H1 (cell line): ENCODE measurements around the gene LYRM7. TPM values are rescaled to one million over a fixed set of nuclear protein-coding genes. Genes with fewer than 3 reads are reported as not detected.

Experiments used
- CTCF ChIA-PET: fragments of 300-600 bp; sonication (Branson Sonifier 250); formaldehyde crosslinking; loops from one replicate; lab custom pipeline; 2021; ENCODE audit not compliant: partially characterized antibody; lab: Charles Lee
- POLR2A ChIA-PET: fragments of 300-600 bp; sonication (Branson Sonifier 250); formaldehyde crosslinking; loops from one replicate; lab custom pipeline; 2021; ENCODE audit warnings: inconsistent platforms; ENCODE audit not compliant: partially characterized antibody; lab: Charles Lee
- DNase-seq, 2 experiments: peaks; one replicate each; pipeline versions ENCODE4 v3.0.0 to v3.0.0-alpha.2; 2010 to 2022; ENCODE audit warnings: low spot score in 2 of 2, low read depth in 1 of 2, mixed read lengths in 1 of 2
- FAIRE-seq: peaks from 2 replicates; lab custom pipeline; 2011; peaks lifted over from hg19 to GRCh38; lab: Jason Lieb, UNC
- H2AFZ ChIP-seq: 2 replicates; pipeline ENCODE4 v1.8.1; 2012; ENCODE audit warnings: low read length, inconsistent platforms
- H2AK5ac ChIP-seq: 2 replicates; pipeline ENCODE4 v1.6.1; 2013; ENCODE audit warnings: low read depth, low read length
- H2BK120ac ChIP-seq: replicated peaks from 2 replicates; pipeline ENCODE3; 2013; ENCODE audit warnings: low read depth, low read length, inconsistent platforms
- H2BK12ac ChIP-seq: 2 replicates; pipeline ENCODE4 v1.6.1; 2013; ENCODE audit warnings: low read depth, low read length
- H2BK15ac ChIP-seq: 2 replicates; pipeline ENCODE4 v1.6.1; 2013; ENCODE audit warnings: low read length
- H2BK20ac ChIP-seq: 2 replicates; pipeline ENCODE4 v1.6.1; 2013; ENCODE audit warnings: low read length
- H2BK5ac ChIP-seq: 2 replicates; pipeline ENCODE4 v1.6.1; 2013; ENCODE audit warnings: low read depth, low read length
- H3K14ac ChIP-seq: 2 replicates; pipeline ENCODE4 v1.6.1; 2013; ENCODE audit warnings: inconsistent platforms; ENCODE audit not compliant: insufficient read length
- H3K18ac ChIP-seq: 2 replicates; pipeline ENCODE4 v1.6.1; 2013; ENCODE audit warnings: low read length; ENCODE audit errors: extremely low read depth
- H3K23ac ChIP-seq: 2 replicates; pipeline ENCODE4 v1.6.1; 2013; ENCODE audit warnings: inconsistent platforms; ENCODE audit not compliant: insufficient read length
- H3K23me2 ChIP-seq: 2 replicates; pipeline ENCODE4 v1.6.1; 2013; ENCODE audit warnings: low read depth, low read length
- H3K27ac ChIP-seq: 2 replicates; pipeline ENCODE4 v1.6.1; 2011; ENCODE audit warnings: low read depth, low read length, inconsistent platforms
- H3K27me3 ChIP-seq, 4 experiments: replicated peaks in 1 of 4; 1 replicate in 1 of 4; 2 replicates in 3 of 4; pipeline versions ENCODE4 v1.6.1 to v1.8.1; 2011 to 2013; ENCODE audit warnings: low read length in 3 of 4, mild to moderate bottlenecking in 3 of 4, inconsistent platforms in 2 of 4, mixed read lengths in 2 of 4, moderate library complexity in 1 of 4; ENCODE audit not compliant: control insufficient read depth in 3 of 4, insufficient read depth in 3 of 4; ENCODE audit errors: extremely low read depth in 1 of 4
- H3K36me3 ChIP-seq, 4 experiments: 2 replicates each; pipeline versions ENCODE4 v1.6.1 to v1.8.1; 2011 to 2013; ENCODE audit warnings: mild to moderate bottlenecking in 4 of 4, low read length in 3 of 4, moderate library complexity in 2 of 4, control low read depth in 1 of 4, inconsistent platforms in 1 of 4; ENCODE audit not compliant: insufficient read depth in 4 of 4, control insufficient read depth in 2 of 4
- H3K4ac ChIP-seq: replicated peaks from 2 replicates; pipeline ENCODE3; 2013; ENCODE audit warnings: low read length, low read depth, mixed read lengths, inconsistent platforms; ENCODE audit not compliant: insufficient read length
- H3K4me1 ChIP-seq, 4 experiments: replicated peaks in 1 of 4; 1 replicate in 1 of 4; 2 replicates in 3 of 4; pipeline versions ENCODE4 v1.6.1 to v1.8.1; 2011 to 2013; ENCODE audit warnings: low read length in 3 of 4, inconsistent platforms in 2 of 4, mixed read lengths in 1 of 4; ENCODE audit not compliant: insufficient read depth in 4 of 4, control insufficient read depth in 3 of 4
- H3K4me2 ChIP-seq, 2 experiments: 2 replicates each; pipeline versions ENCODE4 v1.6.1 to v1.8.1; 2011 to 2013; ENCODE audit warnings: low read depth in 2 of 2, low read length in 2 of 2, control low read depth in 1 of 2, inconsistent platforms in 1 of 2, mild to moderate bottlenecking in 1 of 2; ENCODE audit not compliant: insufficient read depth in 1 of 2
- H3K4me3 ChIP-seq, 4 experiments: fragments of 200-600, 300-600 bp in 1 of 4; sonication (generic), shearing (Covaris generic), sonication (Bioruptor Twin) in 1 of 4; 2 replicates each; pipeline versions ENCODE4 v1.5.1 to v1.8.1; 2011 to 2016; ENCODE audit warnings: low read length in 4 of 4, low read depth in 3 of 4, control low read depth in 2 of 4, inconsistent platforms in 2 of 4, mild to moderate bottlenecking in 2 of 4, mixed read lengths in 1 of 4, moderate library complexity in 1 of 4; ENCODE audit not compliant: insufficient read depth in 2 of 4; ENCODE audit errors: extremely low read depth in 1 of 4
- H3K56ac ChIP-seq: replicated peaks from 2 replicates; pipeline ENCODE3; 2013; ENCODE audit warnings: low read depth, mild to moderate bottlenecking, mixed read lengths, low read length, inconsistent platforms; ENCODE audit not compliant: insufficient read length
- H3K79me1 ChIP-seq: 2 replicates; pipeline ENCODE4 v1.6.1; 2013; ENCODE audit warnings: low read depth, low read length, control low read depth
- H3K79me2 ChIP-seq, 2 experiments: 2 replicates each; pipeline versions ENCODE4 v1.6.1 to v1.8.1; 2012 to 2013; ENCODE audit warnings: low read length in 2 of 2, mild to moderate bottlenecking in 2 of 2, inconsistent platforms in 1 of 2; ENCODE audit not compliant: insufficient read depth in 2 of 2, control insufficient read depth in 1 of 2
- H3K9ac ChIP-seq, 4 experiments: replicated peaks in 1 of 4; 1 replicate in 1 of 4; 2 replicates in 3 of 4; pipeline versions ENCODE4 v1.6.1 to v1.8.1; 2011 to 2013; ENCODE audit warnings: low read depth in 3 of 4, low read length in 3 of 4, control low read depth in 2 of 4, mild to moderate bottlenecking in 2 of 4, moderate library complexity in 2 of 4, inconsistent platforms in 1 of 4; ENCODE audit errors: extremely low read depth in 1 of 4
- H3K9me3 ChIP-seq, 2 experiments: 2 replicates each; pipeline versions ENCODE4 v1.6.1 to v1.8.1; 2012 to 2013; ENCODE audit warnings: mild to moderate bottlenecking in 2 of 2, moderate library complexity in 2 of 2, control low read depth in 1 of 2, inconsistent platforms in 1 of 2, low read depth in 1 of 2, low read length in 1 of 2, mixed read lengths in 1 of 2; ENCODE audit not compliant: insufficient read depth in 2 of 2
- H4K20me1 ChIP-seq, 2 experiments: replicated peaks in 1 of 2; 2 replicates each; pipeline versions ENCODE3 to v1.8.1; 2011 to 2013; ENCODE audit warnings: inconsistent platforms in 2 of 2, low read length in 2 of 2, mild to moderate bottlenecking in 1 of 2; ENCODE audit not compliant: insufficient read depth in 2 of 2, control insufficient read depth in 1 of 2
- H4K5ac ChIP-seq: 2 replicates; pipeline ENCODE4 v1.6.1; 2013; ENCODE audit warnings: low read length, low read depth, mixed read lengths, inconsistent platforms; ENCODE audit not compliant: insufficient read length
- H4K8ac ChIP-seq: 2 replicates; pipeline ENCODE4 v1.8.0; 2013; ENCODE audit warnings: mild to moderate bottlenecking, moderate library complexity, low read length, inconsistent platforms; ENCODE audit not compliant: insufficient read depth; ENCODE audit errors: extremely low read depth
- H4K91ac ChIP-seq: replicated peaks from 2 replicates; pipeline ENCODE3; 2013; ENCODE audit warnings: low read length, mixed read lengths, inconsistent platforms; ENCODE audit not compliant: insufficient read length
- POLR2A ChIP-seq, 2 experiments: IDR thresholded peaks; 1 replicate in 1 of 2; 2 replicates in 1 of 2; pipeline ENCODE4 v1.6.1; 2011; ENCODE audit warnings: low read depth in 2 of 2, low read length in 2 of 2, mild to moderate bottlenecking in 2 of 2; ENCODE audit errors: control extremely low read depth in 1 of 2
- POU5F1 ChIP-seq: IDR thresholded peaks from 2 replicates; pipeline ENCODE4 v1.6.1; 2011; ENCODE audit warnings: low read depth, mild to moderate bottlenecking, low read length, moderate library complexity
- RFX5 ChIP-seq: IDR thresholded peaks from 2 replicates; pipeline ENCODE4 v1.6.1; 2011; ENCODE audit warnings: low read depth, low read length, improper control_type of control experiment, borderline replicate concordance
- SAP30 ChIP-seq: fragments of 300-600 bp; sonication (generic); IDR thresholded peaks from 2 replicates; pipeline ENCODE4 v1.7.1; 2012; ENCODE audit warnings: low read length, moderate library complexity, mild to moderate bottlenecking, inconsistent platforms; ENCODE audit not compliant: insufficient read depth, insufficient replicate concordance
- TCF12 ChIP-seq: IDR thresholded peaks from 2 replicates; pipeline ENCODE4 v1.6.1; 2011; ENCODE audit warnings: low read depth, mild to moderate bottlenecking, low read length
- WGBS, 2 experiments: shearing (Covaris generic) in 1 of 2; methylation state at CpG; one replicate each; pipeline versions ENCODE4 v1.1.6 to v1.1.7; 2013 to 2015; ENCODE audit warnings: low lambda C conversion rate in 2 of 2, mixed read lengths in 2 of 2, inconsistent platforms in 1 of 2, low coverage in 1 of 2, missing lambda C conversion rate in 1 of 2; ENCODE audit not compliant: insufficient replicate concordance in 2 of 2, insufficient coverage in 1 of 2, insufficient read length in 1 of 2; ENCODE audit errors: extremely low coverage in 1 of 2, missing lambda C conversion rate in 1 of 2; 5-methylcytosine and 5-hydroxymethylcytosine counted together
- polyA plus RNA-seq, 7 experiments: library from polyadenylated mRNA; depleted of rRNA in 3 of 7; stranded (reverse) in 5 of 7; unstranded in 2 of 7; fragments of >200 nt in 5 of 7; fragments of 200-250 nt in 2 of 7; gene quantifications; 1 replicate in 5 of 7; 2 replicates in 1 of 7; 4 replicates in 1 of 7; pipeline versions ENCODE4 v1.2.1 to v1.2.3, GENCODE V29; 2011 to 2013; ENCODE audit warnings: missing spikeins in 2 of 7, mixed read lengths in 2 of 7
- total RNA-seq: library from RNA; stranded (reverse); fragmentation: NEBNext Ultra II Directional; extraction: Animal tissue kit (Norgen Biotek cat#: 25700); gene quantifications from 2 replicates; pipeline ENCODE4 v1.2.1, GENCODE V29; 2021
- TF ChIP-seq, protein P1 (sequence below): IDR thresholded peaks from 2 replicates; pipeline ENCODE4 v1.6.1; 2012; ENCODE audit warnings: low read length, inconsistent platforms

Gene LYRM7
- total and polyA plus RNA-seq, 2 of the 8 experiments (the other 6 are each of a cell fraction or from before 2014, with no cell fraction given) = 1.9 to 12.6 TPM

DNA sequence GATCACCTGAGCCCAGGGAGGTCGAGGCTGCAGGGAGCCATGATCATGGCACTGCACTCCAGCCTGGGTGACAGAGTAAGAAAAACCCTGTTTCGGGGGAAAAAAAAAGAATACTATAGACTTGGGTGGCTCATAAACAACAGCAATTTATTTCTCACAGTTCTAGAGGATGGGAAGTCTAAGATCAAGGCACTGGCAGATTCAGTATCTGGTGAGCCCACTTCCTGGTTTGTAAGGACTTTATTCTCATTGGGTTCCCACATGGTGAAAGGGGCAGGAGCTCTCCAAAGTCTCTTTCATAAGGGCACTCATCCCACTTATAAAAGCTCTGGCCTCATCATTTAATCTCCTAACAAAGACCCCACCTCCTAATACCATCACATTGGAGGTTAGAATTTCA is 14.4 kb upstream of the LYRM7 start:
- Histone ChIP-seq H2BK20ac (no peak overlapping the region), H3K4ac (no peak overlapping the region), H3K14ac (no peak overlapping the region), H3K9ac (no peak overlapping the region), H2AFZ (no peak overlapping the region), H3K4me2 (no peak overlapping the region), H3K4me1 (peaks cover 0 to 2% (median 0%) of the 10 kb centered on the region in 4 experiments; a peak in 1 of 7 replicates), H2BK5ac (no peak overlapping the region), H3K56ac (no peak overlapping the region), H4K91ac (no peak overlapping the region), H3K27me3 (no peaks in the 10 kb centered on the region), H2BK120ac (no peak overlapping the region), H2BK12ac (no peak overlapping the region), H4K8ac (no peak overlapping the region), H3K36me3 (peaks cover 0 to 32% (median 24%) of the 10 kb centered on the region in 4 experiments; a peak in 6 of 8 replicates), H3K23ac (no peak overlapping the region), H3K27ac (no peak overlapping the region), H3K79me1 (no peaks in the 10 kb centered on the region), H3K23me2 (no peaks in the 10 kb centered on the region), H4K5ac (no peak overlapping the region), H4K20me1 (peaks cover 2 to 5% of the 10 kb centered on the region in 2 experiments), H3K9me3 (no peaks in the 10 kb centered on the region), H3K79me2 (peaks cover 0 to 7% of the 10 kb centered on the region in 2 experiments; a peak in 1 of 4 replicates), H3K4me3 (no peak overlapping the region), H3K18ac (no peak overlapping the region), H2AK5ac (no peak overlapping the region; the same call in 1 of the 2 replicates), H2BK15ac (no peak overlapping the region)
- ChIA-PET POLR2A (interaction anchor here (0.7 kb wide), 2 partner anchors 858 to 968 kb away, joined by 3 read pairs; no protein-coding TSS in a partner anchor), CTCF (no interaction called here)
- TF ChIP-seq RFX5 (no peak), POU5F1 (no peak), POLR2A (IDR thresholded peaks at IDR 0.05; ENCODE audit: control extremely low read depth in 1 of 2, low read depth in 2 of 2, low read length in 2 of 2) (0 out of 3 replicates have a peak, but pooled peaks of 1 of the 2 experiments have one; percentile 23), TCF12 (no peak), SAP30 (no peak)
- TF ChIP-seq, protein P1, sequence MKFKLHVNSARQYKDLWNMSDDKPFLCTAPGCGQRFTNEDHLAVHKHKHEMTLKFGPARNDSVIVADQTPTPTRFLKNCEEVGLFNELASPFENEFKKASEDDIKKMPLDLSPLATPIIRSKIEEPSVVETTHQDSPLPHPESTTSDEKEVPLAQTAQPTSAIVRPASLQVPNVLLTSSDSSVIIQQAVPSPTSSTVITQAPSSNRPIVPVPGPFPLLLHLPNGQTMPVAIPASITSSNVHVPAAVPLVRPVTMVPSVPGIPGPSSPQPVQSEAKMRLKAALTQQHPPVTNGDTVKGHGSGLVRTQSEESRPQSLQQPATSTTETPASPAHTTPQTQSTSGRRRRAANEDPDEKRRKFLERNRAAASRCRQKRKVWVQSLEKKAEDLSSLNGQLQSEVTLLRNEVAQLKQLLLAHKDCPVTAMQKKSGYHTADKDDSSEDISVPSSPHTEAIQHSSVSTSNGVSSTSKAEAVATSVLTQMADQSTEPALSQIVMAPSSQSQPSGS = no peak
- 88% methylated on average over 2 of the region's 2 CpGs; no CpG with 5 or more reads in 1 of the 2 experiments for WGBS, 2 experiments
- DNase-seq (no peak), FAIRE-seq (no peak)
